HepG2 (cell line): Measurements from ENCODE around the gene TNFAIP1. TPM values are rescaled to one million over a fixed set of nuclear protein-coding genes. Genes with fewer than 3 reads are reported as not detected.

Experiments used
- AHR ChIP-seq: IDR thresholded peaks from 2 replicates; pipeline ENCODE4 v1.6.1; 2018; ENCODE audit warnings: missing genetic modification reagents, missing compliant biosample characterization
- CBX2 ChIP-seq, 2 experiments: fragments of 200-600 bp in 1 of 2; sonication (generic); formaldehyde crosslinking in 1 of 2; IDR thresholded peaks; 2 replicates each; pipeline versions ENCODE4 v1.7.0 to v1.8.1; 2018 to 2022; ENCODE audit warnings: low read depth in 2 of 2, low read length in 1 of 2, mild to moderate bottlenecking in 1 of 2, missing genetic modification reagents in 1 of 2
- FOXO1 ChIP-seq: sonication (generic); formaldehyde crosslinking; IDR thresholded peaks from 2 replicates; pipeline ENCODE4 v1.4.0; 2020; ENCODE audit warnings: missing genetic modification reagents
- FOXP1 ChIP-seq, 2 experiments: fragments of 450-650 bp in 1 of 2; IDR thresholded peaks; 2 replicates each; pipeline ENCODE4 v1.6.1; 2017 to 2018; ENCODE audit warnings: antibody characterized with exemption in 1 of 2
- GATAD1 ChIP-seq: IDR thresholded peaks from 2 replicates; pipeline ENCODE4 v1.6.1; 2016; ENCODE audit warnings: missing genetic modification reagents, missing compliant biosample characterization
- GRHL1 ChIP-seq: sonication (generic); formaldehyde crosslinking; conservative IDR thresholded peaks from 2 replicates; pipeline ENCODE4 v1.8.0; 2022; ENCODE audit warnings: missing genetic modification reagents
- HDAC6 ChIP-seq: fragments of 200-600 bp; sonication (generic); IDR thresholded peaks from 2 replicates; pipeline ENCODE4 v1.7.0; 2017; ENCODE audit warnings: mild to moderate bottlenecking, antibody characterized with exemption, low read length, low read depth
- IRF2 ChIP-seq: IDR thresholded peaks from 2 replicates; pipeline ENCODE4 v1.6.1; 2018; ENCODE audit warnings: missing genetic modification reagents, missing compliant biosample characterization
- MAF1 ChIP-seq: sonication (generic); formaldehyde crosslinking; IDR thresholded peaks from 2 replicates; pipeline ENCODE4 v1.5.0; 2020; ENCODE audit warnings: missing genetic modification reagents, borderline replicate concordance
- MED13 ChIP-seq: sonication (generic); formaldehyde crosslinking; IDR thresholded peaks from 2 replicates; pipeline ENCODE4 v1.5.0; 2020; ENCODE audit warnings: missing genetic modification reagents
- MXI1 ChIP-seq: IDR thresholded peaks from 3 replicates; pipeline ENCODE4 v1.6.1; 2012; ENCODE audit warnings: low read depth, low read length, inconsistent platforms, borderline replicate concordance
- RFXAP ChIP-seq: sonication (generic); formaldehyde crosslinking; IDR thresholded peaks from 2 replicates; pipeline ENCODE4 v1.4.0; 2020; ENCODE audit warnings: missing genetic modification reagents, borderline replicate concordance
- SATB2 ChIP-seq: sonication (generic); formaldehyde crosslinking; IDR thresholded peaks from 2 replicates; pipeline ENCODE4 v1.5.0; 2020; ENCODE audit warnings: missing genetic modification reagents
- TRIM24 ChIP-seq: sonication (generic); formaldehyde crosslinking; IDR thresholded peaks from 2 replicates; pipeline ENCODE4 v1.8.0; 2022; ENCODE audit warnings: mild to moderate bottlenecking, missing genetic modification reagents
- ZBTB14 ChIP-seq: sonication (generic); formaldehyde crosslinking; IDR thresholded peaks from 2 replicates; pipeline ENCODE4 v1.4.0; 2020; ENCODE audit warnings: missing genetic modification reagents
- ZNF143 ChIP-seq: sonication (generic); formaldehyde crosslinking; IDR thresholded peaks from 2 replicates; pipeline ENCODE4 v1.4.0; 2020; ENCODE audit warnings: missing genetic modification reagents
- ZNF333 ChIP-seq: sonication (generic); formaldehyde crosslinking; IDR thresholded peaks from 2 replicates; pipeline ENCODE4 v1.4.0; 2020; ENCODE audit warnings: mild to moderate bottlenecking, missing genetic modification reagents, borderline replicate concordance
- ZNF496 ChIP-seq: sonication (generic); formaldehyde crosslinking; IDR thresholded peaks from 2 replicates; pipeline ENCODE4 v1.8.1; 2023; ENCODE audit warnings: mild to moderate bottlenecking, moderate library complexity, missing genetic modification reagents; ENCODE audit not compliant: insufficient replicate concordance
- ZNF580 ChIP-seq: IDR thresholded peaks from 2 replicates; pipeline ENCODE4 v1.6.1; 2016; ENCODE audit warnings: low read depth, borderline replicate concordance
- ZNF652 ChIP-seq: IDR thresholded peaks from 2 replicates; pipeline ENCODE4 v1.6.1; 2016; ENCODE audit warnings: low read depth, borderline replicate concordance
- ZNF770 ChIP-seq: sonication (generic); formaldehyde crosslinking; IDR thresholded peaks from 2 replicates; pipeline ENCODE4 v1.5.0; 2020; ENCODE audit warnings: mild to moderate bottlenecking, missing genetic modification reagents
- polyA plus RNA-seq, 8 experiments: library from polyadenylated mRNA; depleted of rRNA in 3 of 8; stranded (reverse) in 7 of 8; unstranded in 1 of 8; fragments of >200 nt; fragmentation: Illumina TruSeq in 4 of 8; extraction: Trizol in 4 of 8; gene quantifications; 2 replicates each; pipeline versions ENCODE4 v1.2.1 to v1.2.3, GENCODE V29; 2011 to 2016; ENCODE audit warnings: low read depth in 4 of 8, missing spikeins in 1 of 8, mixed read lengths in 1 of 8; ENCODE audit not compliant: insufficient read depth in 1 of 8
- total RNA-seq, 5 experiments: library from RNA; depleted of rRNA; stranded (reverse); fragments of >200 nt; fragmentation: Illumina TruSeq; extraction: Trizol; gene quantifications; 2 replicates each; pipeline ENCODE4 v1.2.3, GENCODE V29; 2016; ENCODE audit warnings: low read depth in 1 of 5
- TF ChIP-seq, protein P1 (sequence below): sonication (generic); formaldehyde crosslinking; IDR thresholded peaks from 2 replicates; pipeline ENCODE4 v1.8.1; 2023; ENCODE audit warnings: mild to moderate bottlenecking, missing genetic modification reagents

The TNFAIP1 gene
- total and polyA plus RNA-seq, 2 of the 13 experiments (the other 11 are each of a cell fraction or from before 2014, with no cell fraction given), result 17.5 to 40.6 TPM

DNA sequence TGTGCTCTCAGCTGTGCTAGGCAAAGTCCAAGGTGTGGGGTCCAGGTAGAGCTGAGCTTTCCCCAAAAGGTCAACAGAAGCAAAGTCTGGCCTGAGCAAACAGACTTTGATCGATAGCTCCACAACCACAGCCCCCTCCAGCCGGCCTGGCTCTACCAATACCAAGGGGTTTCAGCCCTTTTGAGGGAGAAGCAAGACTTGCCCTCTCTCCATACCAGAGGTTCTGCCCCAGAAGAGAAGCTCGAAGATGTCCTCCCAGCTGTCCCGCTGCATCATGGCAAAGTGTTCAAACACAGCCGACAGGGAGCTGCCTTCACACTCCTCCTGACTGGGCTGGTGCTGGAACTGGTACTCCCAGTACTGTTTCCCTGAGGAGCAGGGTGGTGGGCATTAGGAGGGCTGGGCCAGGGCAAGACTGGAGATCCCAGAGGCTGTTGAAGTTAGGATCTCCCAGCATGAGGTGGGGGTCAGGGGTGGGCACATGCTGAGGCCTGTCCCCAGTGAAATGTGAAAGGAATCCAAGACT lies 32.8 kb downstream of the TNFAIP1 start (continued):
- TF ChIP-seq ZNF770 (CRISPR knock-in tag) (no peak), TRIM24 (CRISPR knock-in tag) (no peak), MAF1 (CRISPR knock-in tag) (no peak), ZNF580 (CRISPR knock-in tag) (no peak), FOXO1 (CRISPR knock-in tag) (peak; percentile 95), ZNF652 (CRISPR knock-in tag) (no peak), FOXP1 (IDR thresholded peaks at IDR 0.05) (no peak), FOXP1 (CRISPR knock-in tag; IDR thresholded peaks at IDR 0.05) (peak; percentile 75), MXI1 (no peak), MED13 (CRISPR knock-in tag) (peak; percentile 85; the same call in 1 of the 2 replicates), ZBTB14 (CRISPR knock-in tag) (no peak), SATB2 (CRISPR knock-in tag) (no peak), AHR (0 out of 2 replicates have a peak, but pooled peaks have one; percentile 6), CBX2 (IDR thresholded peaks at IDR 0.05; ENCODE audit: low read depth, low read length) (no peak), CBX2 (CRISPR knock-in tag; IDR thresholded peaks at IDR 0.05; ENCODE audit: low read depth) (no peak), HDAC6 (no peak), IRF2 (CRISPR knock-in tag) (peak; percentile 90), RFXAP (CRISPR knock-in tag) (peak; percentile 88; the same call in 1 of the 2 replicates), GRHL1 (CRISPR knock-in tag) (no peak), ZNF143 (CRISPR knock-in tag) (0 out of 2 replicates have a peak, but pooled peaks have one; percentile 54), ZNF333 (peak; percentile 80), ZNF496 (CRISPR knock-in tag) (no peak), GATAD1 (peak; percentile 73)
- TF ChIP-seq, protein P1, sequence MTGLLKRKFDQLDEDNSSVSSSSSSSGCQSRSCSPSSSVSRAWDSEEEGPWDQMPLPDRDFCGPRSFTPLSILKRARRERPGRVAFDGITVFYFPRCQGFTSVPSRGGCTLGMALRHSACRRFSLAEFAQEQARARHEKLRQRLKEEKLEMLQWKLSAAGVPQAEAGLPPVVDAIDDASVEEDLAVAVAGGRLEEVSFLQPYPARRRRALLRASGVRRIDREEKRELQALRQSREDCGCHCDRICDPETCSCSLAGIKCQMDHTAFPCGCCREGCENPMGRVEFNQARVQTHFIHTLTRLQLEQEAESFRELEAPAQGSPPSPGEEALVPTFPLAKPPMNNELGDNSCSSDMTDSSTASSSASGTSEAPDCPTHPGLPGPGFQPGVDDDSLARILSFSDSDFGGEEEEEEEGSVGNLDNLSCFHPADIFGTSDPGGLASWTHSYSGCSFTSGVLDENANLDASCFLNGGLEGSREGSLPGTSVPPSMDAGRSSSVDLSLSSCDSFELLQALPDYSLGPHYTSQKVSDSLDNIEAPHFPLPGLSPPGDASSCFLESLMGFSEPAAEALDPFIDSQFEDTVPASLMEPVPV (CRISPR knock-in tag), result no peak
